HepG2 (cell line): ENCODE results near the gene MDP1. TPM values are rescaled to one million over a fixed set of nuclear protein-coding genes. Genes with fewer than 3 reads are reported as not detected.
"Not testable (repeated sequence)": the region's sequence is repeated elsewhere in the genome, so short reads cannot be mapped to it uniquely, and the experiment has no call there.

Experiments
- ATAC-seq: fragments of 200-7000 bp; cut with Tn5 transposase; 3 replicates; pipeline ENCODE4 v1.9.1; 2020; ENCODE audit warnings: mild to moderate bottlenecking, moderate library complexity
- BruUV-seq: library from RNA; stranded (reverse); fragments of 400-500 nt; replicated peaks from 2 replicates; lab custom pipeline; 2021; lab: Mats Ljungman, UMichigan
- CTCF ChIA-PET: fragments of 300-600 bp; formaldehyde crosslinking; extraction: SDS; loops from one replicate; lab custom pipeline; 2021; ENCODE audit warnings: low total read pairs, inconsistent platforms, low intra/inter-chr PET ratio; lab: Yijun Ruan, JAX
- POLR2A ChIA-PET: fragments of 350-600 bp; sonication (Branson Sonifier 250); formaldehyde crosslinking; loops from one replicate; lab custom pipeline; 2020; ENCODE audit warnings: antibody characterized with exemption, inconsistent platforms; lab: Yijun Ruan, JAX
- DNase-seq: peaks from one replicate; pipeline ENCODE4 v3.0.0-alpha.2; 2015; ENCODE audit warnings: low spot score
- FAIRE-seq: peaks from 3 replicates; lab custom pipeline; 2011; peaks lifted over from hg19 to GRCh38; lab: Jason Lieb, UNC
- H2AFZ ChIP-seq: one replicate; pipeline ENCODE4 v1.6.1; 2011; ENCODE audit warnings: low read length, inconsistent platforms
- H3K27ac ChIP-seq: fragments of 300-600 bp; 3 replicates; pipeline ENCODE4 v1.8.0; 2011; ENCODE audit warnings: mixed run types, mild to moderate bottlenecking, mixed read lengths, low read length, inconsistent platforms; ENCODE audit not compliant: insufficient read depth; ENCODE audit errors: extremely low read length
- H3K27me3 ChIP-seq, 2 experiments: fragments of 200-600 bp in 1 of 2; 2 replicates in 1 of 2; 3 replicates in 1 of 2; pipeline versions ENCODE4 v1.6.0 to v1.8.0; 2011; ENCODE audit warnings: low read length in 2 of 2, mild to moderate bottlenecking in 2 of 2, moderate library complexity in 2 of 2, inconsistent platforms in 1 of 2; ENCODE audit not compliant: insufficient read depth in 2 of 2, control insufficient read depth in 1 of 2
- H3K36me3 ChIP-seq, 2 experiments: fragments of 200-600 bp in 1 of 2; replicated peaks in 1 of 2; 2 replicates in 1 of 2; 3 replicates in 1 of 2; pipeline versions ENCODE4 v1.5.1 to v1.8.0; 2011; ENCODE audit warnings: low read length in 2 of 2, inconsistent platforms in 1 of 2; ENCODE audit not compliant: insufficient read depth in 2 of 2, control insufficient read depth in 1 of 2
- H3K4me1 ChIP-seq: 2 replicates; pipeline ENCODE4 v1.5.1; 2012; ENCODE audit warnings: low read length, inconsistent platforms; ENCODE audit not compliant: insufficient read depth
- H3K4me2 ChIP-seq: 2 replicates; pipeline ENCODE4 v1.6.0; 2011; ENCODE audit warnings: low read depth, low read length, inconsistent platforms
- H3K4me3 ChIP-seq, 3 experiments: fragments of 200-600 bp in 1 of 3; sonication (generic), shearing (Covaris generic) in 1 of 3; replicated peaks in 1 of 3; 2 replicates each; pipeline ENCODE4 v1.5.1; 2011 to 2016; ENCODE audit warnings: low read length in 3 of 3, inconsistent platforms in 2 of 3, low read depth in 2 of 3, mild to moderate bottlenecking in 2 of 3, control low read depth in 1 of 3, mixed read lengths in 1 of 3; ENCODE audit not compliant: insufficient read depth in 1 of 3
- H3K79me2 ChIP-seq: one replicate; pipeline ENCODE4 v1.6.1; 2011; ENCODE audit warnings: low read length, inconsistent platforms; ENCODE audit not compliant: insufficient read depth
- H3K9ac ChIP-seq: 2 replicates; pipeline ENCODE4 v1.6.0; 2011; ENCODE audit warnings: mild to moderate bottlenecking, low read depth, low read length, inconsistent platforms; ENCODE audit not compliant: insufficient read depth
- H3K9me3 ChIP-seq: 2 replicates; pipeline ENCODE4 v1.5.1; 2012; ENCODE audit warnings: mild to moderate bottlenecking, low read length
- H4K20me1 ChIP-seq: 2 replicates; pipeline ENCODE4 v1.6.0; 2011; ENCODE audit warnings: inconsistent platforms, mild to moderate bottlenecking, low read length, moderate library complexity; ENCODE audit not compliant: insufficient read depth
- DNMT1 ChIP-seq: sonication (generic); formaldehyde crosslinking; IDR thresholded peaks from 2 replicates; pipeline ENCODE4 v1.5.1; 2020; ENCODE audit warnings: mild to moderate bottlenecking, missing genetic modification reagents
- MTA1 ChIP-seq: sonication (generic); formaldehyde crosslinking; IDR thresholded peaks from 2 replicates; pipeline ENCODE4 v1.4.0; 2020; ENCODE audit warnings: missing genetic modification reagents, mild to moderate bottlenecking, borderline replicate concordance
- PLSCR1 ChIP-seq: sonication (generic); formaldehyde crosslinking; IDR thresholded peaks from 2 replicates; pipeline ENCODE4 v1.5.0; 2020; ENCODE audit warnings: missing genetic modification reagents, mild to moderate bottlenecking, borderline replicate concordance
- SAFB2 ChIP-seq: sonication (generic); formaldehyde crosslinking; IDR thresholded peaks from 2 replicates; pipeline ENCODE4 v1.5.1; 2020; ENCODE audit warnings: missing genetic modification reagents, low read depth, mild to moderate bottlenecking, borderline replicate concordance
- ZBTB3 ChIP-seq: sonication (generic); formaldehyde crosslinking; IDR thresholded peaks from 2 replicates; pipeline ENCODE4 v1.4.0; 2020; ENCODE audit warnings: low read depth, mild to moderate bottlenecking, moderate library complexity, missing genetic modification reagents, borderline replicate concordance
- ZNF230 ChIP-seq: sonication (generic); formaldehyde crosslinking; IDR thresholded peaks from 2 replicates; pipeline ENCODE4 v1.4.0; 2020; ENCODE audit warnings: mild to moderate bottlenecking, missing genetic modification reagents
- ZNF326 ChIP-seq: sonication (generic); formaldehyde crosslinking; IDR thresholded peaks from 2 replicates; pipeline ENCODE4 v1.4.0; 2020; ENCODE audit warnings: missing genetic modification reagents, borderline replicate concordance
- ZNF609 ChIP-seq: sonication (generic); formaldehyde crosslinking; IDR thresholded peaks from 2 replicates; pipeline ENCODE4 v1.4.0; 2020; ENCODE audit warnings: mild to moderate bottlenecking, missing genetic modification reagents, borderline replicate concordance
- ZNF704 ChIP-seq: sonication (generic); formaldehyde crosslinking; IDR thresholded peaks from 2 replicates; pipeline ENCODE4 v1.8.1; 2023; ENCODE audit warnings: mild to moderate bottlenecking, inconsistent platforms, moderate library complexity, missing genetic modification reagents, borderline replicate concordance
- ZNF737 ChIP-seq: sonication (generic); formaldehyde crosslinking; IDR thresholded peaks from 2 replicates; pipeline ENCODE4 v1.5.0; 2020; ENCODE audit warnings: missing genetic modification reagents, mild to moderate bottlenecking, borderline replicate concordance
- WGBS: methylation state at CpG from one replicate; pipeline ENCODE4 v1.1.6; 2017; ENCODE audit warnings: low lambda C conversion rate; 5-methylcytosine and 5-hydroxymethylcytosine counted together
- in situ Hi-C: cut with HindIII; loops from 2 replicates; pipeline ENCODE4 v1.10.0; 2017; ENCODE audit warnings: low pct_unique_long_range_greater_than_20kb; ENCODE audit not compliant: extremely low pct_ligation_motif_present
- intact Hi-C: fragments of 100-400 bp; cut with micrococcal nuclease; formaldehyde crosslinking; loops from one replicate; pipeline ENCODE4 v1.10.0; 2022; ENCODE audit not compliant: unreplicated experiment
- polyA plus RNA-seq, 8 experiments: library from polyadenylated mRNA; depleted of rRNA in 3 of 8; stranded (reverse) in 7 of 8; unstranded in 1 of 8; fragments of >200 nt; fragmentation: Illumina TruSeq in 4 of 8; extraction: Trizol in 4 of 8; gene quantifications; 2 replicates each; pipeline versions ENCODE4 v1.2.1 to v1.2.3, GENCODE V29; 2011 to 2016; ENCODE audit warnings: low read depth in 4 of 8, missing spikeins in 1 of 8, mixed read lengths in 1 of 8; ENCODE audit not compliant: insufficient read depth in 1 of 8
- total RNA-seq, 5 experiments: library from RNA; depleted of rRNA; stranded (reverse); fragments of >200 nt; fragmentation: Illumina TruSeq; extraction: Trizol; gene quantifications; 2 replicates each; pipeline ENCODE4 v1.2.3, GENCODE V29; 2016; ENCODE audit warnings: low read depth in 1 of 5

The MDP1 gene
- total and polyA plus RNA-seq, 2 of the 13 experiments (the other 11 are each of a cell fraction or from before 2014, with no cell fraction given) = 44.1 to 48.7 TPM

GRCh38 chr14:24203249-24203886 is 12.5 kb downstream of the MDP1 start:
- H3K36me3 ChIP-seq = peaks cover 29 to 36% of the 10 kb centered on the region in 2 experiments; a peak in 4 of 5 replicates
- H2AFZ ChIP-seq, in situ Hi-C loops, H3K27ac ChIP-seq, ATAC-seq, FAIRE-seq, H3K4me3 ChIP-seq, CTCF ChIA-PET, H4K20me1 ChIP-seq, H3K27me3 ChIP-seq, DNase-seq, BruUV-seq, H3K4me2 ChIP-seq, H3K9me3 ChIP-seq, H3K9ac ChIP-seq, H3K4me1 ChIP-seq, intact Hi-C loops, H3K79me2 ChIP-seq: not testable (repeated sequence)
- POLR2A ChIA-PET = interaction anchor here (0.7 to 2.9 kb wide), 10 partner anchors 8 to 277 kb away, joined by 3 to 23 read pairs (median 4); partner anchors contain the start of genes CHMP4A, DCAF11, EMC9 and IPO4
- WGBS = 98% methylated on average over 16 of the region's 16 CpGs
- TF ChIP-seq ZBTB3 (0 out of 2 replicates have a peak, but pooled peaks have one; percentile 65), ZNF737 (CRISPR knock-in tag) (0 out of 2 replicates have a peak, but pooled peaks have one; percentile 45), PLSCR1 (CRISPR knock-in tag) (0 out of 2 replicates have a peak, but pooled peaks have one; percentile 44), ZNF326 (CRISPR knock-in tag) (0 out of 2 replicates have a peak, but pooled peaks have one; percentile 27), ZNF704 (CRISPR knock-in tag) (peak; percentile 61; the same call in 1 of the 2 replicates), ZNF230 (CRISPR knock-in tag) (0 out of 2 replicates have a peak, but pooled peaks have one; percentile 37), SAFB2 (peak; percentile 53; the same call in 1 of the 2 replicates), DNMT1 (CRISPR knock-in tag) (0 out of 2 replicates have a peak, but pooled peaks have one; percentile 40), MTA1 (CRISPR knock-in tag) (0 out of 2 replicates have a peak, but pooled peaks have one; percentile 21), ZNF609 (CRISPR knock-in tag) (0 out of 2 replicates have a peak, but pooled peaks have one; percentile 55)
